NAMALWA (cell line): ENCODE measurements around the gene C17orf50.

Experiments used
- DNase-seq: peaks from one replicate; pipeline ENCODE4 v3.0.0-alpha.2; 2015; ENCODE audit warnings: low spot score

C17orf50 gene

DNA sequence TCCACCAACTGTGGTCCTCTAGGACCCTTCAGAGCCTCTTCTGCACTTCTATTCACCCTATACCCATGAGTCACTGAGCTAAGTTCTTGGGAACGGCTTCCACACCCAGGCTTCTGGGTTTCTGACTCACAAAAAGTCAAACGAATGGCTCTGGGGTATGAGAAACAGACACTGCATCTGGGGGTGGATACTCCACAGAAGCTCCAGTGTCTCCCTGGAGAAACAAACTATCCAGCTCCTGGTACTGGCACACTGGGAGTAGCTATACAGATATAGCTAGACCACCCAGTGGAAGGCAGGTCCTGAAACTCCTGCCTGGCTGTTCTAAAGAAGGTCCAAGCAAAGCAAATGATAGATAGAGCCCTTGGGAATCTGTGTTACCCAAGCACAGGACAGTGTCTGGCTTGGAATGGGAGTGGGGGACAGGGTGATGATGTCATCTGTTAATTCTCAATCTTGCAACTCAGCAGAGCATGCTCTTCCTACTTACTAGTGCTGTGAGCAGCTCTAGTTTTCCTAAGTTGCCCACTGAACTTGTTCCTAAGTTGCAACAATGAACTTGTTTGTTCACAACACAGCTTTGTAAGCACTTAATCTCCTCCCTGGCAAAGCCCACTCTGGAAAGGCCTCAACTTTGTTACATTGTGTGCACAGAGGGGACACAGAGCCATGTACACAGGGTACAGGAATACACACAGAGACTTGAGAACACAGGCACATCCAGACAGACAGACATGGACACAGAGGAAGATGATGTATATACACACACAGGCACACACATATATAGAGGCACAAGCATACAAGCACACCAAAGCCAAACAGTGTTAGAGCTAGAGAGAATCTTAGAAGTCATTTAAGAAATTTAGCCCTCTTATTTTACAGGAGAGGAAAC, 28.0 kb downstream of the C17orf50 start:
- no peak for DNase-seq

DNA sequence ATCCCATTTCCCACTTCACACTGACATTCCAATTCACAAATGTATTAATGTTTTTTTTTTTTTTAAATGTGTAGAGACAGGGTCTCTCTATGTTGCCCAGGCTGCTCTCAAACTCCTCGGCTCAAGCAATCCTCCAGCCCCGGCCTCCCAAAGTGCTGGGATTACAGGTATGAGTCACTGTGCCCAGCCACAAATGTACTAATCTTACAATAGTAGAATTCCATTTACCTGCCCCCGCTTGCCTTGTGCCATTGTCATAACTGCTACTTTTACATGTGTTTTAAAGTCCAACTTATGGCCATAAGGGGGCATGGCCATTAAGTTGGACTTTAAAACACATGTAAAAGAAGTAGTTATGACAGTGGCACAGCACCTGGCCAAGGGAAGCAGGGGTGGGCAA, 30.2 kb downstream of the C17orf50 start:
- DNase-seq = no peak

DNA sequence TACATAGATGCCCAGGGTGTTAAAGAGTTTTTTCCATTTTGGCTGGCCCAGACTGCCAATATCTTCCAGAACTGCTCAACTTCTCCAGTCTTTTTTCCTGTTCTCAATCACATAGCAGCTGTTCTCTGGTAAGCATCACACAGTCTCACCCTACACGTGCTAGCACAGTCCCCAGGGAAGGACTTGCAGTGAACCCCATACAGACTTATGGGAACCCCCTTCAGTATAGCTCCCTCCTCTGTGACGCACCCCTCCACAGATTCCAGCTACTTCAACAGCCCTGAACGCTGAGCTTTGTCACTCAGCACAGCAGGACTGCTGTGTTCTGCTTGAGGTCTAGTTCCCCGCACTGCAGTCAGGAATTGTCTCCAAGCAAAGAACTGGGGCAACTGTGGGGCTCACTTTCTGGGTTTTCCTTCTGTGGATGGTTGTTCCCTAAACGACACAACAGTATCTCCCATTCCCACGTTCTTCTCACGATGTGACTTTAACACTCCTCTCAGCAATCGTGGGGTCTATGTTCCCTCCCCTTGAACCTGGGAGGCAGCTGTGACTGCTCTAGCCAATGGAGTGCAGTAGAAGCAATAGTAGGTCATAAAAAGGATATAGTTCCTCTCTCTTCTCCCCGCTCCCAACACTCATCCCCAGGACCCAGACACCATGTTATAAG, 31.1 kb downstream of the C17orf50 start:
- DNase-seq = no peak

DNA sequence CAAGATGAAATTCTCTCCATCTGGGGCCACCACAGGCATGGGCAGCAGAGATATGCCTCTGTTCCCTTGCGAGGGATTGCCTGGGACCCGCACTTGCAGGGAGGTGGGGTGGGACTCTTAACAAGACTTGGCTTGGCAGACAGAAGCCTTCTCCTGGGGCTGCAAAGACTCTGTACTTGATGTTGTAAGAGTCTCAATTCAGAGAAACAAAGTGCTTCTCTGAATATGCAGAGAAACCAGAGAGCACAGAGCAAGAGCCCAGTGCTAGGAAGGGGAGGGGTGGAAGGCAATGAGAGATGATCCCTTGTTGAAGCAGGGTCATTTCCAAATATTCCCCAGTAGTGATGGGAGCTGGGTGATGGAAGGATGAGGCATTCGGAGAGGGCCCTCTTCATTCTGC, 32.6 kb downstream of the C17orf50 start:
- no peak for DNase-seq

DNA sequence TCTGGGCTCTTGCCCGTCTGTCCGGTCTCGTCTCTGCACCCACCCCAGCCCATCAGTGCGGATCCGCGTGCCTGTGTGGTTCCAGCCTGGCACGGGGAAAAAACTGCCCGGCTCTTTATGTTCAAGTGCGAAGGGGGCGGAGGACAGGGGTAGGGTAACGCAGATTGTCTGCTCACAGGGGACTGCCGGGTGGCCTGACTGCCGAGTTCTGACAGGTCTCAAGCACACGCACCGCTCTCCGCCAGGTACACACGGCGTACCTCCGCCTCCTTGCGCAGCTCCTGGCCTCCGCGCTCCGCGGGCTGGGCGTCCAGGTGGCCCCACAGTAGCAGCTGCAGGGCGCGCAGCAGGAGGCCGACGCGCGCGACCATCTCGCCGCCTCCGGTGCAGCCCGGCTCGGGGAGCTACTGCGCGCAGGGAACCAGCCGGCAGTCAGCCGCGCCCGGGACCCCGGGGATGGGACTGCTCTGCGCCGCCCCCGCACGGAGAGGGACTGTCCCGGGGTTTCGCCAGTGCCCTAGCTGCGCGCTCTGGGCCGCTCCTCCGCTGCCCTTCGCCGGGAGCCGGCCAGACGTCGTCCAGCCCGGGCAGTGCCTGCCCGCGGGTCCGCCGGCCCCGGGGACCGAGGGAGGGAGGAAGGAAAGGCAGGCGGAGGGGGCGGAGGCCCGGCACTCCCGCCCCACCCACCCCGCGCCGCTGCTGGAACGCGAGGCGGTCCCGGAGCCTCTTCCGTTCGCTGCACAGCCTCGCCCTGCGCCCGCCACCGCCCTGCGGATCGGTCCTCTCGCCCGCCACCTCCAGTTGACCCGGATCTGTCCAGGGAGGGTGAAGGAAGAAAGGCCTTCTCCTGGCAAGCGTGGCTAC, 34.6 kb downstream of the C17orf50 start, which contains the start of gene MMP28:
Gene MMP28, minus strand, starts transcription at position 635 of the 864 bp plus-strand sequence. Its CDS starts 264 bp downstream, at position 371.
- no peak for DNase-seq

DNA sequence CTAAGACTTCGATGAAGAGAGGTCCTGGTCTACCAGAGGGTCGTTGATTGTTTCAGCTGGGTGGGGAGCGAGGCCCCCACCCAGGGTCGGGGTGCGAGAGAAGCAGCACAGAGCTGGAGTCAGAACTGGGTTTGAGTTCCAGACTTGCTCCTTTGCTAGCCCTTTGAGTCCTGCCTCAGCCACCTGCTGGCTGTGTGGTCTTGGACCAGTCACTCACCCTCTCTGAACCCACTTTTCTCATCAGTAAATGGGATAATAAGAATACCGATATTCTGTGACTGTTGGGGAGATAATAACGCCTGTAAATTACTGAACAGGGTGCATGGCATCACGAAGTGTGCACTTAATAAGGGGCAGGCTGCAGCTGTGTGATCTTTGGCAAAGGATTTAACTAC, 35.2 kb downstream of the C17orf50 start:
- no peak for DNase-seq

DNA sequence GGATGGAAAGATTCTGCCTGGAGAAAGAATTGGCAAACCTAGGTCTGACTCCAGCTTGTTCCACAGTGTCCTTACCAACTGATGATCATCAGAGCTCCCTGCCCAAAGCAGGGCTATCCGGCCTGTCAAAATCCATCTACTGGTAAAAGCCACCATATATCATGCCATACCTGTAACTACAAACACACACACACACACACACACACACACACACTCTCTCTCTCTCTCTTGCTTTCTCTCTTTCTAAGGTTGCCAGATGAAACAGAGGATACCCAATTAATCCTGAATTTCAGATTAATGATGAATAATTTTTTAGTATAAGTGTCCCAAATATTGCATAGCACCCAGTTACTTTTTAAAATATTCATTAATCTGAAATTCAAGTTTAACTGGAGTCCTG, 36.3 kb downstream of the C17orf50 start:
- DNase-seq = no peak

DNA sequence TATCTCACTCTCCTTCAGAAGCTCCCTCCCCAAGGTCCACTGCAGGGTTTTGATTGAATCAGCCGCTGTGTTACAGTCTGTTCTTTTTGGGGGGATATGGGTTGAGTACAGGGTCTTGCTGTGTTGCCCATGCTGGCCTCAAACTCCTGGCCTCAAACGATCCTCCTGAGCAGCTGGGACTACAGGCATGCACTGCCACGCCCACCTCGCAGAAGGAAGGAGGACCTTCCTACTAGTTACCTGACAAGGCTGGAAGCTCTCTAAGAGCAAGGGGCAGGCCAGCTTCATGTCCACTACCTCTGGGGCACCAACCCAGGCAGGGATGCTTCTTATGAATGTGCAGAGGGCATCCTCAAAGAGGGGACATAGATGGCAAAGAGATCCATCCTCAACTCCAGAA, 36.7 kb downstream of the C17orf50 start:
- no peak for DNase-seq

DNA sequence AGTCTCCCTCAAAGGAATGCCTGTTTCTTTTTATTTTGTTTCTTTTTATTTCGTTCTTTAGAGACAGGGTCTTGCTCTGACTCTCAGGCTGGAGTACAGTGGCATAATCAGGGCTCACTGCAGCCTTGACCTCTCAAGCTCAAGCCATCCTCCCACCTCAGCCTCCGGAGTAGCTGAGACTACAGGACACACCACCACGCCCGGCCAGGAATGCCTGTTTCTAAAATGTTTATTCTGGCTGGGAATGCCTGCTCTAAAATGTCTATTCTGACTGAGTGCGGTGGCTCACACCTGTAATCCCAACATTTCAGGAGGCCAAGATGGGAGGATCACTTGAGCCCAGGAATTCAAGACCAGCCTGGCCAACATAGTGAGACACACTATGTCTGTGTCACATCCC, 37.2 kb downstream of the C17orf50 start:
- no peak for DNase-seq

DNA sequence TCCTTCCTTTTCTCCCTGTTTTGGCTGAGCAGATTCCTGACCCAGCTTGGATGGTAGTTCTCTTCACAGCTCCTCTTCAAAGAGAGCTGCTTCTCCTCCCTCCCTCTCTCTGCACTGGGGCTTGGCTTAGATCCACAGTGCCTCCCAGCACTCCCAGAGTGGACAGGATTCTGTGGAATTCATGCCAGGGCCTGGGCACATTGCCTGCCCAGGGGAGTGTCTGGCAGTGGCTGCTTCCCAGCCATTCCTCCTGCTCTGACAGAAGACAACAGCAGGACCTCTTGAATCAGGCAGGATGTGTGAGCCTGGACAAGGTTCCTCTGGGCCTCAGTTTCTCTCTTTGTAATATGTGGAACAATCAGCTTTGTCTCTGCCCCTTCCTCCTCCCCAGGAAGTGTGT, 39.3 kb downstream of the C17orf50 start:
- no peak for DNase-seq

DNA sequence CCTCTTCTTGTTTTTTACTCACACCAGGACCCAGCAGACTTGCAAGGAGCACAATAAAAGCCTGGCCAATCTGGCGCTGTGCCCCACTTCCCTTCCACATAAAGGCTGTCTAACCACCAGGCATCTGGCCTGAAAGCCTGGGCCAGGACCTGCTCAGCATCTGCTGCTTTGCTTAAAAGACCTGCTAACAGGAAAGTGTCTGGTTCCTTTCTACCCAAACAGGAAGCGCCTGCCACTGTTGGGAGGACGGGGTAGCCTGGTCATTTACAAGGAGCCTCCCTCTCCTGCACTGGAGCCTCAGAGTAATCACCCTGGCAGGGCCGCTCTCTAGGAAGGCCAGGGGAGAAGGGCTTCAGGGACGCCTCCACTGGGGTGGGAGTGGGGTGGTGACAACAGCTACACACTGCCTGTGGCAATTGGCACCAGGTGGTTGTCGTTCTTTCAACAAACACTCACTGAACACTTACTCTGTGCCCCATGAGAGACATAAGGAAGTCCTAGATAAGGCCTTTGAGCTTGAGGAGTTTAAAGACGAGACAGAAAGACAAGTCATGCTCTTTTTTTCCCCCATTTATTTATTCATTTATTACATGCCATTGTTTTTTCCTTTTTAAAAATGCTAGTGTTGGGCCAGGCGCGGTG, 41.0 kb downstream of the C17orf50 start:
- peak; percentile 65 for DNase-seq

DNA sequence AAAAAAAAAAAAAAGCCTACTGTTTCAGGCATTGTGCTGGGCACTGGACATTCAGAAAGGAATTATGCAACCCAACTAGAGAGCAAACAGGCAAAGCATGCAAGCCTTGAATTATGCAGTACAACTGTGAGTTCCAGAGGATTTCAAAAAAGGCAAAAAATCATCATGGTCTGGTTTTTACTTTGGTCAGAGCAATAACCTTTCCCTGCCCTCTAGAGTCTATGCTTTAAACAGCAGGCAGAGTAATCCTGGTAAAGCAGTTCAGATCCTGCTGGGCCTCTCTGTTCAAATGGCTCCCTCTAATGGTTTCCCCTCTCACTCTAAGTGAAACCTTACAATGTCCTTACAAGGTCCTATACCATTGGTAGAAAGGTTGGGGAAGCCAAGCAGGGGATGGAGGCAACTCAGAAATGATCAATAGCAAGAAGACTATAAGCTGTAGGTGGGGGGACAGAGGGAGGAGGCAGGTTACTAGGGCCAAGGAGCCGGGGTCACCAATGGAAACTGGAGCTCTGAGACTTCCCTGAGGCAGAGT, 44.0 kb downstream of the C17orf50 start:
- peak; percentile 94 for DNase-seq

DNA sequence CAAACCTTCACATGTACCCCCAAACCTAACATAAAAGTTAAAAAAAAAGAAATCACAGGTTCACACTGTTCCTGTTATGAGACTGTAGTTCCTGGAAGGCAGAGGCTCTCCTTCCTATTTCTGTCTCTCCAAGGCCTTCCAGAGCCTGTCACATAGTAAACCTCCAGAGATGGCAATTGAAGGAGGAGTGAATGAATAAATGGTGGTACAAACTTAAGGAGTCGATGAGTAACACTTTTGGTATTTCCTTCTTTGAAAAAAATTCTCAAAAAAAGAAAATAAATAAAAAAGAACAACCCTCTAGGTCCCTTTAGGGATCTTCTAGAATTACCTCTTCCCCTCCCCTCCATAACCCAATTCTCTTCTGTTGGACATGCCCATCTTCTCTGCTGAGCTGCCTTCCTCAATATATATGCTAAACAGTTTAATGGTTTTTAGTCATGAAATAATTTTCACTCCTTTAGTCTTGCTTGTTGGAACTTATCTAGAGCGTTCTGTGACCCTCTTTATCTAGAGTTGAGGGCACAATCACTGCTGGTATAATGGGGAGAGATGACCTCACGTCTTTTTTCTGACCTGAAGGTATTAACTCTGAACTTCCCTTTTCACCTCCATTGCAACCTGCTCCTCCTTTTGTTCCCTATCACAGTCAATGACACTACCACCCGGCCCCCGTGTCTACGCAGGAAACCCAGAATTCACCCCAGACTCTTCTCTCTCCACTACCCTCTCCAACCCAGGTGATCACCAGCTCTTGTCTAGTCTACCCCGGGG, 46.9 kb downstream of the C17orf50 start:
- no peak for DNase-seq

DNA sequence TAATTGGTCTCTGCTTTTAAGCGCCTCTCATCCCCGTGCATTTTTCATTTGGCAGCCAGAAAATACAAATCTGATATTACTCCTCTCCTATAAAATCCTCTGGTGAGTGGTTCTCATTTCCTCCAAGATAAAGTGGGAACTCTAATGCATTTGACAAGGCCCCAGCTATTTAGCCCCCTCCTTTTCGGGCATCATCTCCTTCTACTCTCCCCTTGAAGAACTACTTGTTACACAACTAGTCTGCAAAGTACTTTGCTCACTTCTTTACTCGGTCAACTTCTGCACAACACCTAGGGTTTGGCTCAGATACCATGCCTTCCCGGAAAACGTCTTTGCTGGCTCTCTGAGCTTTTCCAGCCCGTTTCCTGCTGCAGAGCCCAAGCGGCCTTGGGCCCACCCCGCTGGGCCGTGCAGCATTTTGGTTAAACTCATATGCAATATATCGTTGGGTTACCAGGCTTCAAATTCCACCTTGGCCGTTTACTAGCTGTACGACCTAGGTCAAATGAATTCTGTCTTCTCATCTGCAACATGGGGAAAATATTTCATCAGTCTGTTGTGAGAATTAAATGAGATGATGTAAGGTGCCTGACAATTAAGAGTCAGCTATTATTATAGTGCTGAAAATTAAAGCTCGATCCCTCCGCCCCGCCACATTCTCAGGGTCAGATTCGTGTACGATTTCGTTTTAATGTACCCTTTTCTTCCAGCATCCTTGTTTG, 47.7 kb downstream of the C17orf50 start:
- DNase-seq = no peak

DNA sequence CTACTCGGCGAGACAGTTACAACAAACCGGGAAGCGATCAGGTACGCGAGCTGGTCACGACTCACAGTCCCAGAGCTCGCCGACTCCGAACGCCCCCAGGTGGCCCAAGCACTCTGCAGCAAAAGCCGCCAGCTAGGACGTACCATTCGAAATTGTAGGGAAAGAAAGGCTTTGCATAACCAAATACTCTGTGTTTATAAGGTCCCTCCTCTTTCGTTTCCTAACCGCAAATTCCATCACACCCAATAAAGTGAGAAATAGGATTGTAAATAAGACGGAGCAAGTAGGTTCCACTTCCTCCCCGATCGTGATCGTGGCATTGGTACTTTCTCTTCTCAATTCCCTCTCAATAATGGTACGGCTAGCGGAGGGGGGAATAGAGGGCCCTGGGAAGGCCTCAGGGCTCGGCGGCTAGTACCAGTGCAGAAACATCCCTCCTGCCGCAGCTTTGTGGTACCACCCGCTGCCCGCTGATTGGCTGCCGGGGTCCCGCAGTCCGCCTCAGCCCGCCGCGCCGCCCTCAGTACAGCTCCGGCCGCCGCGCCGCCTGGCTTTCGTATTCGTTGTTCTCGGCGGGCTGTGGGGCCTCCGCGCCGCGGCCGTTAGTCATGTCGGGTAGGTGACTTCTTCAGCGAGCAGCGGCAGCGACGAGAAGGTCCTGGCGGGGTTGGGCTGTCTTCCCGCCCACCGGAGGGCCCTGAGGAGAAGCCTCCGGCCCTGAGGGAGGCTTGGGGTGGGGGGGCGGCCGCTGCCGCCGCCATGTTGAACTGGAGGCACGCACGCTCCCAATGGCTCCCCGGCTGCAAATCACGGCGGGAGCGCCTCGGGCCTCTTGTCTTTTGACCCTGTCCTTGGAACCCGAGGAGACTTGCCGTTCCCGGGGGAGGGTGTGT, 48.5 kb downstream of the C17orf50 start, which contains the start of gene TAF15:
Gene TAF15, plus strand, starts transcription at position 523 of the 893 bp plus-strand sequence. Its CDS starts 86 bp downstream, at position 609.
- DNase-seq = peak; percentile 99

DNA sequence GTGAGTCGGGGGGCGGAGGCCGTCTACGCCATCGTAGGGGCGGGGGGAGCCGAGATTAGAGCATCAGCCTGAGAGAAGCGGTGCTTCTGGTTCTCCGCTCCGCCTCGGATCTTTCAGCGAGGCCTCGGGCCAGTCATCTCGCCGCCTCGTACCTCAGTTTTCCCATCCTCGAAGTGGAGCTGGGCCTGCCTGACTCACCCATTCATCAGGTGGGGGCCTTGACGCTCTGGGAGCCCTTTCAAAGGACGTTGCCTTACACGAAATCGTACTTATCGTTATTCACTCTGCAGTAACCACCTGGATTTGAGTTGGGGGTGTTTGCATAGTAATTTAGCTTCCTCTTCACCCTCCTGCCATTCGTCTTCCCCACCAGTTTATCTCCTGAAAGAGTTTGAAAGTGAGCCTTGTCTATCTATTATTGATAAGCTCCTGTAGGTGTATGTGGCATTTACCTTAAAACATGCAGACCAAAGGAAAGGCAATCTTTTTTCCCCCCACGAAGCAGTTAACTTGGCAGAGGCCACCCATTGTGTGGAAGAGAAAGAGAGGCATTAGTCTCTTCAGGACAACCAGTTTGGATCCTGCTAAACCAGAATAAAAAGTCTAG, 49.3 kb downstream of the C17orf50 start:
- no peak for DNase-seq

DNA sequence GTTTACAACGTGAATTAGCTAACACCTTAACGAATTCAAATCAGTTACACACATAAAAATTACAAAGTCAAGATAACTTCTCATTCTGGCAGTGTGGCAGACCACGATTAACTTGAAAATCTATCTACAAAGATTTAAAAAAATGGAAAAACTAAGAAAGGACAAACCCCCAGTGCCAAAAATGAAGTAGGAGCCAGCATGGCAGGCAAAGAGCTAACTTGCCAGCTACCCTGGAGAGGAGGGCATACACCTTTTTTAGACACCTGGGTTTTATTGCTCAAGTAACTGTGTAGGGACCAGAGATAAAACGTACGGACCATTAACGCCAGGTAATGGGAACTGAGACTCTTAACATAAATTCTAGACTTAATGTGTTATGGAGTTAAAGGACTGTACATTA, 51.1 kb downstream of the C17orf50 start:
- no peak for DNase-seq

DNA sequence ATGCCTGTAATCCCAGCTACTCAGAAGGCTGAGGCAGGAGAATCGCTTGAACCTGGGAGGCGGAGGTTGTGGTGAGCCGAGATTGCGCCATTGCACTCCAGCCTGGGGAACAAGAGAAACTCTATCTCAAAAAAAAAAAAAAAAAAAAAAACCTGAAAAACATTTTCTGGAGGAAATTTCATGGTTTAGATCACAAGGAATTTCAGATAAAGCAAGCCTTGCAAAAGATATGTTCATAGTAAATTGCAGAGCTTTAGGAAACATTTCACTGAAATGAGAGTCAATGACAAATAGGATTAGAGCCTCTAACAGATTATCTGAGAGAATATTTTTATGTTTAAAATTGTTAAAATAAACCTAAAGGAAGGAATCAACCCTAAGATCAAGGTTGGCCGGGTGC, 51.8 kb downstream of the C17orf50 start:
- DNase-seq = no peak
